K562 (cell line): ENCODE measurements around the gene LST1. TPM values are rescaled to one million over a fixed set of nuclear protein-coding genes. Genes with fewer than 3 reads are reported as not detected.

Experiments used
- CTBP1 ChIP-seq: fragments of 450-650 bp; IDR thresholded peaks from 2 replicates; pipeline ENCODE4 v1.6.1; 2016; ENCODE audit warnings: borderline replicate concordance
- FOS ChIP-seq: IDR thresholded peaks from 3 replicates; pipeline ENCODE4 v1.6.1; 2011; ENCODE audit not compliant: insufficient read length; ENCODE audit errors: extremely low read depth
- GTF2E2 ChIP-seq: fragments of 200-800 bp; sonication (Bioruptor generic); IDR thresholded peaks from 2 replicates; pipeline ENCODE4 v1.6.1; 2016; ENCODE audit warnings: missing genetic modification characterization, missing compliant biosample characterization
- HDGF ChIP-seq: fragments of 450-650 bp; IDR thresholded peaks from 2 replicates; pipeline ENCODE4 v1.6.1; 2016
- KDM1A ChIP-seq, 2 experiments: fragments of 450-650 bp; IDR thresholded peaks; 2 replicates each; pipeline ENCODE4 v1.6.1; 2016; ENCODE audit warnings: mild to moderate bottlenecking in 2 of 2
- LCOR ChIP-seq: sonication (generic); formaldehyde crosslinking; IDR thresholded peaks from 2 replicates; pipeline ENCODE4 v1.8.0; 2022; ENCODE audit warnings: mild to moderate bottlenecking, missing genetic modification reagents
- MAX ChIP-seq: sonication (generic); formaldehyde crosslinking; IDR thresholded peaks from 2 replicates; pipeline ENCODE4 v1.9.0; 2022; ENCODE audit warnings: mild to moderate bottlenecking, missing genetic modification reagents
- MAZ ChIP-seq, 2 experiments: fragments of 450-650 bp in 1 of 2; sonication (generic) in 1 of 2; formaldehyde crosslinking; IDR thresholded peaks in 1 of 2; conservative IDR thresholded peaks in 1 of 2; 2 replicates each; pipeline versions ENCODE4 v1.4.0 to v1.5.0; 2020; ENCODE audit warnings: mild to moderate bottlenecking in 1 of 2, missing genetic modification reagents in 1 of 2
- MECOM ChIP-seq: fragments of 250-450 bp; sonication (Bioruptor Pico); IDR thresholded peaks from 2 replicates; pipeline ENCODE4 v1.8.0; 2022; ENCODE audit warnings: inconsistent platforms
- SIN3B ChIP-seq: fragments of 450-650 bp; IDR thresholded peaks from 2 replicates; pipeline ENCODE4 v1.6.1; 2017; ENCODE audit warnings: low read depth, mild to moderate bottlenecking, moderate library complexity
- SOX6 ChIP-seq: fragments of 450-650 bp; IDR thresholded peaks from 2 replicates; pipeline ENCODE4 v1.6.1; 2014; ENCODE audit warnings: mild to moderate bottlenecking
- TBP ChIP-seq: optimal IDR thresholded peaks from 2 replicates; pipeline ENCODE3; 2011; ENCODE audit warnings: low read depth, low read length, improper control_type of control experiment
- TEAD4 ChIP-seq, 2 experiments: sonication (generic) in 1 of 2; formaldehyde crosslinking in 1 of 2; IDR thresholded peaks; 2 replicates each; pipeline versions ENCODE4 v1.6.1 to v1.8.0; 2012 to 2022; ENCODE audit warnings: borderline replicate concordance in 1 of 2, inconsistent platforms in 1 of 2, low read length in 1 of 2, mild to moderate bottlenecking in 1 of 2, missing genetic modification reagents in 1 of 2
- TFAM ChIP-seq: fragments of 250-450 bp; sonication (Bioruptor Pico); conservative IDR thresholded peaks from 2 replicates; pipeline ENCODE4 v1.5.0; 2021; ENCODE audit warnings: mild to moderate bottlenecking, moderate library complexity
- TFAP4 ChIP-seq: sonication (generic); formaldehyde crosslinking; IDR thresholded peaks from 2 replicates; pipeline ENCODE4 v1.8.0; 2022; ENCODE audit warnings: missing genetic modification reagents, mild to moderate bottlenecking, moderate library complexity, borderline replicate concordance
- ZEB2 ChIP-seq: fragments of 450-650 bp; IDR thresholded peaks from 2 replicates; pipeline ENCODE4 v1.6.1; 2016
- polyA plus RNA-seq, 8 experiments: library from polyadenylated mRNA; depleted of rRNA in 4 of 8; stranded (reverse) in 5 of 8; unstranded in 3 of 8; fragments of >200 nt; fragmentation: Nextera tagmentation in 2 of 8; fragmentation: Illumina TruSeq in 1 of 8; extraction: Ambion mirVana in 2 of 8; extraction: Trizol in 1 of 8; gene quantifications; 2 replicates each; pipeline versions ENCODE4 v1.2.1 to v1.2.3, GENCODE V29; 2011 to 2014; ENCODE audit warnings: inconsistent platforms in 1 of 8, missing spikeins in 1 of 8
- total RNA-seq, 7 experiments: library from RNA; depleted of rRNA in 6 of 7; stranded (reverse); fragments of >200 nt in 6 of 7; fragmentation: Illumina TruSeq in 2 of 7; extraction: Trizol in 2 of 7; gene quantifications; 2 replicates each; pipeline versions ENCODE4 v1.2.1 to v1.2.3, GENCODE V29; 2011 to 2021; ENCODE audit warnings: low replicate concordance in 1 of 7
- TF ChIP-seq, protein P1 (sequence below), 2 experiments: fragments of 450-650 bp; formaldehyde crosslinking in 1 of 2; IDR thresholded peaks; 2 replicates each; pipeline versions ENCODE4 v1.4.0 to v1.6.1; 2014 to 2020; ENCODE audit warnings: mild to moderate bottlenecking in 2 of 2, borderline replicate concordance in 1 of 2, low read depth in 1 of 2
- TF ChIP-seq, protein P2 (sequence below): fragments of 450-650 bp; IDR thresholded peaks from 2 replicates; pipeline ENCODE4 v1.6.1; 2016; ENCODE audit warnings: missing biosample characterization, missing genetic modification characterization

Gene LST1
- total and polyA plus RNA-seq, 9 of the 15 experiments (the other 6 are each of a cell fraction or from before 2014, with no cell fraction given), result 0.82 to 7.8 (median 1.7) TPM

DNA sequence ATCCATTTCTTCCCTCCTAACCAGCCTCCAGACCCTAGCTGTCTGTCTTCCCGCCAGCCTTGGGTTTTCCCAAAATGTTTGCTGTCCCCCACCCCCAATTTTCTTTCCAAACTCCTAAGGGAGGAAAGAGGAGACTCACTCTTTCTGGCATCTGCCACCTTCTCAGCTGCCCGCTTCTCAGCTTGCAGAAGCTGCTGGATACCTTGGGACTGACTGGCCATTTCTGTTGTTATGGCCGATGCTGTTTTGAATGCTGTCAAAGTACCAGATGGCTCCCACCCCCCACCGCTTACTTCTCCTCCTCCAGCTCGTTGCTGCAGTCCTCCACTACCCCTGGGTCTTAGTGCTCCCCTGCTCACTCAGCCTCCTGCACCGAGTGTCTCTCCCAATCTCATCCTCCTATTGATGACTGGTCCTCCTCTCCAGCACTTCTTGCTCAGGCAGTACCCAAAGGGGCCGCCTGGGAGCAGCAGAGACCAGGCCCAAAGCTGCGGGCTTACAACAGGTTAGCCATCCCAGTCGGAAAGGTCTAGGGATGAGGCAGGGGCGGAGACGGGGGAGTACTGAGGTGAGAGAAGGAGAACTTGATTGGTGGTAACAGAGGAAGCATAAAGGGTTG lies 39.6 kb upstream of the LST1 start, which contains the start of gene ATP6V1G2 (continued):
- TF ChIP-seq, protein P1, sequence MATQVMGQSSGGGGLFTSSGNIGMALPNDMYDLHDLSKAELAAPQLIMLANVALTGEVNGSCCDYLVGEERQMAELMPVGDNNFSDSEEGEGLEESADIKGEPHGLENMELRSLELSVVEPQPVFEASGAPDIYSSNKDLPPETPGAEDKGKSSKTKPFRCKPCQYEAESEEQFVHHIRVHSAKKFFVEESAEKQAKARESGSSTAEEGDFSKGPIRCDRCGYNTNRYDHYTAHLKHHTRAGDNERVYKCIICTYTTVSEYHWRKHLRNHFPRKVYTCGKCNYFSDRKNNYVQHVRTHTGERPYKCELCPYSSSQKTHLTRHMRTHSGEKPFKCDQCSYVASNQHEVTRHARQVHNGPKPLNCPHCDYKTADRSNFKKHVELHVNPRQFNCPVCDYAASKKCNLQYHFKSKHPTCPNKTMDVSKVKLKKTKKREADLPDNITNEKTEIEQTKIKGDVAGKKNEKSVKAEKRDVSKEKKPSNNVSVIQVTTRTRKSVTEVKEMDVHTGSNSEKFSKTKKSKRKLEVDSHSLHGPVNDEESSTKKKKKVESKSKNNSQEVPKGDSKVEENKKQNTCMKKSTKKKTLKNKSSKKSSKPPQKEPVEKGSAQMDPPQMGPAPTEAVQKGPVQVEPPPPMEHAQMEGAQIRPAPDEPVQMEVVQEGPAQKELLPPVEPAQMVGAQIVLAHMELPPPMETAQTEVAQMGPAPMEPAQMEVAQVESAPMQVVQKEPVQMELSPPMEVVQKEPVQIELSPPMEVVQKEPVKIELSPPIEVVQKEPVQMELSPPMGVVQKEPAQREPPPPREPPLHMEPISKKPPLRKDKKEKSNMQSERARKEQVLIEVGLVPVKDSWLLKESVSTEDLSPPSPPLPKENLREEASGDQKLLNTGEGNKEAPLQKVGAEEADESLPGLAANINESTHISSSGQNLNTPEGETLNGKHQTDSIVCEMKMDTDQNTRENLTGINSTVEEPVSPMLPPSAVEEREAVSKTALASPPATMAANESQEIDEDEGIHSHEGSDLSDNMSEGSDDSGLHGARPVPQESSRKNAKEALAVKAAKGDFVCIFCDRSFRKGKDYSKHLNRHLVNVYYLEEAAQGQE (IDR thresholded peaks at IDR 0.05; ENCODE audit: borderline replicate concordance), result peak; percentile 92
- TF ChIP-seq, protein P1 (CRISPR knock-in tag; IDR thresholded peaks at IDR 0.05; ENCODE audit: low read depth), result no peak
- TF ChIP-seq, protein P2, sequence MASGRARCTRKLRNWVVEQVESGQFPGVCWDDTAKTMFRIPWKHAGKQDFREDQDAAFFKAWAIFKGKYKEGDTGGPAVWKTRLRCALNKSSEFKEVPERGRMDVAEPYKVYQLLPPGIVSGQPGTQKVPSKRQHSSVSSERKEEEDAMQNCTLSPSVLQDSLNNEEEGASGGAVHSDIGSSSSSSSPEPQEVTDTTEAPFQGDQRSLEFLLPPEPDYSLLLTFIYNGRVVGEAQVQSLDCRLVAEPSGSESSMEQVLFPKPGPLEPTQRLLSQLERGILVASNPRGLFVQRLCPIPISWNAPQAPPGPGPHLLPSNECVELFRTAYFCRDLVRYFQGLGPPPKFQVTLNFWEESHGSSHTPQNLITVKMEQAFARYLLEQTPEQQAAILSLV, result no peak
- TF ChIP-seq GTF2E2 (tag) (no peak), LCOR (peak; percentile 67; the same call in 1 of the 2 replicates), MECOM (peak; percentile 63; the same call in 1 of the 2 replicates), MAX (CRISPR knock-in tag) (peak; percentile 43; the same call in 1 of the 2 replicates), ZEB2 (peak; percentile 88), MAZ (CRISPR knock-in tag; conservative IDR thresholded peaks at IDR 0.05 in 1 of 2, IDR thresholded peaks at IDR 0.05 in 1 of 2) (peak; percentile 28 to 79; a peak in 3 of 4 replicates), SIN3B (0 out of 2 replicates have a peak, but pooled peaks have one; percentile 26), SOX6 (peak; percentile 56; the same call in 1 of the 2 replicates), KDM1A (IDR thresholded peaks at IDR 0.05) (peak in 1 of 2 experiments; percentile 84; a peak in 2 of 4 replicates), CTBP1 (peak; percentile 100), TFAM (CRISPR knock-in tag) (no peak), TBP (peak; percentile 30), TFAP4 (peak; percentile 39; the same call in 1 of the 2 replicates), TEAD4 (IDR thresholded peaks at IDR 0.05; ENCODE audit: low read length) (no peak; the same call in 1 of the 2 replicates), TEAD4 (CRISPR knock-in tag; IDR thresholded peaks at IDR 0.05; ENCODE audit: borderline replicate concordance) (no peak), FOS (no peak), HDGF (no peak)
